NCI-H2227 treated with DMSO at 0.1 percent for 48 hours (cell line): ENCODE data around the gene GPR137.

Experiments
- DNase-seq: peaks from one replicate; lab custom pipeline; 2025; lab: John Stamatoyannopoulos, UW

The GPR137 gene

GRCh38 chr11:64249563-64250414 lies 35.9 kb upstream of the GPR137 start:
- peak; percentile 67 for DNase-seq

- no peak for DNase-seq
Measured at GRCh38 chr11:64250415-64251015, 35.1 kb upstream of the GPR137 start.

- DNase-seq, result peak; percentile 17
Measured at GRCh38 chr11:64251016-64251752, 34.5 kb upstream of the GPR137 start, which contains the start of gene PLCB3. Gene PLCB3, plus strand, starts transcription at chr11:64251530. Its CDS starts 120 bp downstream, at chr11:64251650.

DNA sequence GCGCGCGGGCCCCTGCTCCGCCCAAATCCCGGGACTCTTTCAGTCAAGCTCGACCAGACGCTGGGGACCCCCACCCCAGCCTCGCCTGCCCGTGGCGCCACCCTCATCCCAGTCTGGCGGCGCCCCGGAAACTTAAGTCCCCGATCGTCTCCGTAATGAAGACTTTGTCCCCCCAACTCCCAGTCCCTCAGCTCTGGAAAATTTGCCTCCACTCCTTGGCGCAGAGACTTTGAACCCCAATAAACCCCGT lies 34.0 kb upstream of the GPR137 start:
- DNase-seq, result no peak

GRCh38 chr11:64252003-64252872 lies 33.4 kb upstream of the GPR137 start:
- DNase-seq, result no peak

DNA sequence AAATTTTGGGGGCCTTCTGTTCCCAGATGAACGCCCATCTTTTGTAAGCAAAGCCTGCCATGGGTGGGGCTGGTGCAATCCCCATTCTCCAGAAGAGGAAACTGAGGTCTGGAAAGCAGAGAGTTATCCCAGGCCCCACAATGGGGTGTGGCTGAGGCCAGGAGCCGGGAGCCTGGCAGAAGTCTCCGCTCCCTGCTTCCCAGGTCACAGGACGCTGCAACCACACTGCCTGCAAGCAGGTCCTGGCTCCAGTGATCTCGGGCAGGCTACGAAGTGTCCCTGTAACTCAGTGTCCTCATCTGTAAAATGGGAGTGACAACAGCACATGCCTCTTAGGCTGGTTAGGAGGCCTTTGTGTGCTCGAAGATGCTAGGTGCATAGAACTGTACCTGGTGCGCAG lies 32.6 kb upstream of the GPR137 start:
- DNase-seq, result no peak

- DNase-seq, result no peak
Measured at GRCh38 chr11:64253481-64253880, 32.2 kb upstream of the GPR137 start.

GRCh38 chr11:64254326-64254725 lies 31.3 kb upstream of the GPR137 start:
- DNase-seq, result no peak

DNA sequence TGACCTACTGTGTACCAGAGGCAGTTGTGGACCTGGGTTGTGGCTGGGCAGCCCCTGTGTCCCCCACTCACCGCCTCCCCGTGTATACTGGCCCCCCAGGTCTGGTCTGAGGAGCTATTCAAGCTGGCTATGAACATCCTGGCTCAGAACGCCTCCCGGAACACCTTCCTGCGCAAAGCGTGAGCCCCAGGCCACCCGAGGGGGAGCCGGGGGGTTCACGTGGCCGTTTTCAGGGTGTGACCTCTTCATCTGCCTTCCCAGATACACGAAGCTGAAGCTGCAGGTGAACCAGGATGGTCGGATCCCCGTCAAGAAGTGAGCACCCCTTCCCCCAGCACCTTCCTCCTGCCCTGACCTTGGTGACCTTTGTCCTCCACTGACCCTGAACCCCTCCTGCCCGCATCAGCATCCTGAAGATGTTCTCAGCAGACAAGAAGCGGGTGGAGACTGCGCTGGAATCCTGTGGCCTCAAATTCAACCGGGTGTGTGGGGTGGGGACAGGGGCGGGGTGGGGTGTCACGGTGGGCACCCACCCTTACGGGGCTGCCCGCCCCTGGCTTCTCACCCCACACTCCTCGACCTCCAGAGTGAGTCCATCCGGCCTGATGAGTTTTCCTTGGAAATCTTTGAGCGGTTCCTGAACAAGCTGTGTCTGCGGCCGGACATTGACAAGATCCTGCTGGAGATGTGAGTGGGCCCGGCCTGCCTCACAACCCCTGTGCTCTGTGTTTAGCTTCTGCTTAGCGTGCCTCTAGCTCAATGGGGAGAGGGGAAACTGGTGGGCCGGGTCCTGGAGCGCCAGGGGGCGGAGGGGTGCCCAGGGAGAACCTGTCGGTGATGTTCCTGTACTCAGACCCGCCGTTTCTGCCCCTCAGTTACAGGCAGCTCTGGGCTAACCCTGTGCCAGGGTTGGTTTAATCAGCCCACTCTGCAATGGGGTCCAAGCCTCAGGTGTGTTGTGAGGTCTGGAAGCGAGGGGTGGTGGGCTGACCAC lies 30.2 kb upstream of the GPR137 start:
- no peak for DNase-seq

DNA sequence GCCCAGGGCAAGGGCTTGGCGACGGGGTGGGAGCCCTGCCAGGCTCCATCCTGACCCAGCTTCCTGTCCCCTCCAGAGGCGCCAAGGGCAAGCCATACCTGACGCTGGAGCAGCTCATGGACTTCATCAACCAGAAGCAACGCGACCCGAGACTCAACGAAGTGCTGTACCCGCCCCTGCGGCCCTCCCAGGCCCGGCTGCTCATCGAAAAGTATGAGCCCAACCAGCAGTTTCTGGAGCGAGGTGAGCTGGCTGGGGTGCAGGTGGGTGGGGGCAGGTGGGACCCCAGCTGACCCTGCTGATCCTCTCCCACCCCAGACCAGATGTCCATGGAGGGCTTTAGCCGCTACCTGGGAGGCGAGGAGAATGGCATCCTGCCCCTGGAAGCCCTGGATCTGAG lies 29.3 kb upstream of the GPR137 start:
- DNase-seq, result no peak

- no peak for DNase-seq
Measured at GRCh38 chr11:64258356-64258755, 27.3 kb upstream of the GPR137 start.

DNA sequence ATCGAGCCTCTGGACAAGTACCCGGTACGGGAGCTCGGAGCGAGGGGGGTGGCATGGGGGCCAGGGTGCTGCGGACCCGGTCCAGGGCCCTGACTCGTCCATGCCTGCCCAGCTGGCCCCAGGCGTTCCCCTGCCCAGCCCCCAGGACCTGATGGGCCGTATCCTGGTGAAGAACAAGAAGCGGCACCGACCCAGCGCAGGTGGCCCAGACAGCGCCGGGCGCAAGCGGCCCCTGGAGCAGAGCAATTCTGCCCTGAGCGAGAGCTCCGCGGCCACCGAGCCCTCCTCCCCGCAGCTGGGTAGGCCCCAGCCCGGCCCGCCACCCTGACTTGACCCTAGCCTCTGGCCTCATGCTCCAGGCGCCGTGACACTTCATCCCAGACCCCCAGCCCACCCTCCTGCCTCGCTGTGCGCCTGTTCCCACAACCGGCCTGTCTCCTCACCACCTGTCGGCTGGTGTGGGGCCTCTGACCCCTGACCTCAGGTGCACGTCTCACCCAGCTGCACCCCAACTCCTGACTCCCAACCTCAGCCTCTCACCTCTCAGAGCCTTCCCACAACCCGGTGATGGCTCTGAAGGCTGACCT lies 26.6 kb upstream of the GPR137 start:
- no peak for DNase-seq

GRCh38 chr11:64259533-64260067 lies 26.0 kb upstream of the GPR137 start:
- no peak for DNase-seq

DNA sequence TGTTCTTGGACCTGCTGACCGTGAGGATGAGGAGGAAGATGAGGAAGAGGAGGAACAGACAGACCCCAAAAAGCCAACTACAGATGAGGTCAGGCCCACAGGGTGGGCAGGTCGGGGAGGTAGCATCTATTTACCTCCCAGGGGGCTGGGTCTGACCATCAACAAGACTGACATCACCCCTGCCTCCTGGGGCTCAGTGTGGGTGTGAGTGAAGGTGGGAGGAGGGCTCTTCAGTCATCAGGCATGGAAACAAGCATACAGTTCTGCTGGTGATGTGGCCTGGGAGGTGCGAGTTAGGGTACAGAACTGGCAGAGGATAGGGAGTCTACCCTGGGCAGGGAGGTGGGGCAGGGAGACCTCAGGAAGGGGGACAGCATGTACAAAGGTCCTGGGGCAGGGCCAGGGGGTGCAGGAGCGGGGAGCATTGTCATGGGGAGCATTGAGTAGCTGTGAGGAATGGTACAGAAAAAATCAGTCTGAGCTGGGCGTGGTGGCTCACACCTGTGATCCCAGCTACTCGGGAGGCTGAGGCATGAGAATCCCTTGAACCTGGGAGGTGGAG lies 25.4 kb upstream of the GPR137 start:
- DNase-seq, result no peak

DNA sequence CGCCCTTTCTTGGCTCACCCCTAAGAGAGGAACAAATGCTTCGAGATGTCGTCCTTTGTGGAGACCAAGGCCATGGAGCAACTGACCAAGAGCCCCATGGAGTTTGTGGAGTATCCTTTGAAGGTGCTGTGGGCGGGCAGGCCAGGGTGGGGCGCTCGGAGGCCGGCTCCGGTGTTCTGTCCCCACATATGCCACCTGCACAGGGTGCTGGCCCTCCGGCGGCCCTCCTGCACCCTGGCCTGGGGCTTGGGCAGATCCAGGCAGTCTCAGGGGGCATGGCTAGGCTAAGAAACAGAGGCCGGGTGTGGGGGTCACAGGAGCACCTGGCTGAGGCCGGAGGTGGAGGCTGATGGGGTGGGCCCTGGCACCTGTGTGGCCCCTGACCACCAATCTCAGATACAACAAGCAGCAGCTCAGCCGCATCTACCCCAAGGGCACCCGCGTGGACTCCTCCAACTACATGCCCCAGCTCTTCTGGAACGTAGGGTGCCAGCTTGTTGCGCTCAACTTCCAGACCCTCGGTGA lies 24.0 kb upstream of the GPR137 start:
- no peak for DNase-seq

GRCh38 chr11:64262271-64263002 lies 23.2 kb upstream of the GPR137 start:
- no peak for DNase-seq

DNA sequence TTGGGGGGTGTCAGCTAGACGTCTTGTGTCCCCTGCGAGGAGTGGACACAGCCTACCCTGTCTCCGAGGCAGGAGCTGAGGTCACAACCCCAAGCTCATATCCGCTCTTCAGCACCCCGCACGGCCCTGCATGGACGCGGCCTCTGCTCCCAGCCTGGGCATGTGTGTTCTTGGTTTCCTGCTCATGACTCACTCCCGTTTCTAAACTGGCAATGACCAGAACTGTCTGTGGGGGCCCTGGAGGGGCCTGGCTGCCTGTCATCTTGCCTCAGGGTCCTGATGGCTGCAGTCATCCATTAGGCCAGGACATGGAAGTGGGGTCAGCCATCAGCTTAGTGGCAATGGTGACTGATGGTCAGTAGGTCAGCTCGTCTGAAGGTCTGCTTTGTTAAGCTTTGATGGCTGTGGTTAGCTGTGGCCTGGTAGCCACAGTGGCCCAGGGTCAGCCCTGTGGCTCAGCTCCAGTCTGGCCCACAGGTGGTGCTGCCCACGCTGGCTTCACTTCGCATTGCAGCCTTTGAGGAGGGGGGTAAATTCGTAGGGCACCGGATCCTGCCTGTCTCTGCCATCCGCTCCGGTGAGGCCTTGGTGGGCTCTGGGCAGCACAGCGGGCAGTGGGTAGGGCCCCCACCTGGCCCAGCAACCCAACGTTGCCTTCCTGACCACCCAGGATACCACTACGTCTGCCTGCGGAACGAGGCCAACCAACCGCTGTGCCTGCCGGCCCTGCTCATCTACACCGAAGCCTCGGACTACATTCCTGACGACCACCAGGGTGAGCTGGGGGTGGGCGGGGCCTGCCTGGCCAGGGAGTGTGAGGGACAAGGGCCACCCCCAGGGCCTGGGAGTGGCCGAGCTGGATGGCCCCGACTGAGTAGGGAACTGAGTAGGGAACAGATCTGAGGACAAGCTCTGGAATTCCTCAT lies 22.4 kb upstream of the GPR137 start:
- DNase-seq, result no peak

DNA sequence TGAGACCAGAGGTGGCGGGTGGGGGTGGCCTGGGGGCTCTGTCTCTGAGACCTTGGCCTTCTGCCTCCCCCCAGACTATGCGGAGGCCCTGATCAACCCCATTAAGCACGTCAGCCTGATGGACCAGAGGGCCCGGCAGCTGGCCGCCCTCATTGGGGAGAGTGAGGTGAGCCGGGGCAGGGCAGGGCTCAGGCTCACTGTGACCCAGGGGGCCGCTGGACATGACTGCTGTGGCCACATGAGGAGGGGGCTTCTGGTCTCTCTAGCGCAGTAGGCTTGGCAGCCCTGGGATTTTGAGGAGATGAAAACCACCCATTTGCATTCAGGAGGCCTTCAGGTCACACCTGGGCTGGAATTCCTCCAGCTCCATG lies 21.7 kb upstream of the GPR137 start:
- DNase-seq, result no peak
